Liver (tissue), 2 donors: ENCODE measurements around the gene TBX6.

ENCODE experiments used
- RAD21 ChIP-seq, 2 donors: IDR thresholded peaks; 2 replicates each; pipeline ENCODE4 v1.6.1; 2016; ENCODE audit warnings: antibody characterized with exemption in 2 of 2, mild to moderate bottlenecking in 2 of 2
- SP1 ChIP-seq: IDR thresholded peaks from 2 replicates; pipeline ENCODE4 v1.6.1; 2018; ENCODE audit warnings: antibody characterized with exemption, mild to moderate bottlenecking
- donor health status: healthy.

GRCh38 chr16:30077656-30078055, 14.1 kb downstream of the TBX6 start:
- TF ChIP-seq RAD21 (IDR thresholded peaks at IDR 0.05) (no peak), SP1 (no peak)
